ENCODE data around the gene EPAS1.

EPAS1 gene

GRCh38 chr2:46347648-46348280 is 50.6 kb downstream of the EPAS1 start:
- no peaks in the 10 kb centered on the region for H3K36me3 Mint-ChIP-seq
- no peaks in the 10 kb centered on the region for H3K9me3 Mint-ChIP-seq
- H3K27me3 Mint-ChIP-seq: peaks cover 52% of the 10 kb centered on the region
- H3K4me1 Mint-ChIP-seq: peaks cover 9% of the 10 kb centered on the region
- no peak overlapping the region for H3K27ac Mint-ChIP-seq
- H3K4me3 Mint-ChIP-seq: no peak overlapping the region
- ATAC-seq: no peak

- Mint-ChIP-seq H3K27me3 (peaks cover 38% of the 10 kb centered on the region), H3K36me3 (no peaks in the 10 kb centered on the region), H3K9me3 (no peaks in the 10 kb centered on the region)
These were observed 51.9 kb downstream of the EPAS1 start for GRCh38 chr2:46349115-46349547.

DNA sequence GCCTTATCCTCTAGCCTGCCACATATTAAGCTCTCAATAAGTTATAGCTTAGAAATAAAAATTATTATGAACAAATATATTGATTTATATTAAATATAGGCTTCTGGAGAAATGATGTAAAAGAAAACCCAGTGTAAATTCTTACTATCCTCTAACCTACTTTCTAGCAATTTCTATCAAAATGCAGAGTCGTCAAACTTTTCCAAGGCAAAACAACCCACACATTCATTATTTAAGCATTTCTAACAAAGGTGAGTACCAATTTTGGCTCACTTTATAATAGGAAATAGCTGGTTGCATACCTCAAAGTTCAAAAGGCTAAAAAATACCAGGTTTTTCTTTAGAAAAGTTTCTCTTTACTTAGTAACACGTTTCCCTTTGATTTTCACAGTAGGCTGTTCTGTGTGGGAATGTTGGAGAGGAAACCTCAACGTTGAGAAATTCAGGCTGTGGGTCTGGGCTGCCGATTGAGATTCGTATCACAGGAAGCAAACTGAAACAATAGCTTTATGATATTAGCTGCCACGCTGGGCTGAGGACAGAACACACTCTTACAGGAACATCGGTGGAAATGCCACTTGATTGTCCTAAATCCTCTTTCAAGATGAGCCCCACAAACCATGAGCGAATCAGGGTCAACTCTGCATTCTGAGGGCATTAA is 53.0 kb downstream of the EPAS1 start:
- Mint-ChIP-seq H3K27ac (no peak overlapping the region), H3K36me3 (no peaks in the 10 kb centered on the region), H3K4me1 (peaks cover 9% of the 10 kb centered on the region), H3K9me3 (no peaks in the 10 kb centered on the region), H3K4me3 (no peak overlapping the region), H3K27me3 (peaks cover 31% of the 10 kb centered on the region)
- no peak for ATAC-seq

More at GRCh38 chr2:46349115-46349547, 51.9 kb downstream of the EPAS1 start:
- peaks cover 9% of the 10 kb centered on the region for H3K4me1 Mint-ChIP-seq
- no peak overlapping the region for H3K4me3 Mint-ChIP-seq
- no peak overlapping the region for H3K27ac Mint-ChIP-seq
- no peak for ATAC-seq

- Mint-ChIP-seq H3K9me3 (no peaks in the 10 kb centered on the region), H3K4me3 (peak overlapping the region; percentile 56), H3K27ac (no peak overlapping the region), H3K36me3 (no peaks in the 10 kb centered on the region), H3K4me1 (peaks cover 9% of the 10 kb centered on the region), H3K27me3 (peaks cover 31% of the 10 kb centered on the region)
- no peak for ATAC-seq
These were observed 54.0 kb downstream of the EPAS1 start for GRCh38 chr2:46351098-46351749.

- H3K4me1 Mint-ChIP-seq: peaks cover 9% of the 10 kb centered on the region
These were observed 54.5 kb downstream of the EPAS1 start for GRCh38 chr2:46351750-46352138.

DNA sequence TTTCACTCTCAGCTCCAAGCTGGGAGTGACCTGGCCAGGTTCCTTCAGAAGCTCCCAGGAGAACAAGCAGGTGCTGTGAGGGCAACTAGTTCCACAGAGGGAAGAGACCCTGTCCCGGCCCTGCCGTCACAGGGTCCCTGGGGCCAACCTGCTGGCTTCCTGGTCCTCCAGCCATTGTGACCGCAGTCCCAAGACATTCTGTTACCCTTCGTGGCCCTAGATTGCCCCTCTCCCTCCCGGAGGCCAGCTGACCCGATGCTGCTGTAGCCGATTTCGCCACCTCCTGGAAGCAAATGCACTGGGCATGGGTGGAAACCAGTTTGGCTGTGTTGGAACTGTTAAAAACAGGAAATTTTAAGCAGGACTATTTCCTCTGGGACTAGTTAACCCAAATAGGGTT is 55.4 kb downstream of the EPAS1 start:
- ATAC-seq: no peak
- Mint-ChIP-seq H3K4me3 (no peak overlapping the region), H3K9me3 (no peaks in the 10 kb centered on the region), H3K27me3 (peaks cover 17% of the 10 kb centered on the region), H3K27ac (no peak overlapping the region), H3K36me3 (no peaks in the 10 kb centered on the region), H3K4me1 (peaks cover 9% of the 10 kb centered on the region)

More at GRCh38 chr2:46351750-46352138, 54.5 kb downstream of the EPAS1 start:
- no peak overlapping the region for H3K27ac Mint-ChIP-seq
- peak; percentile 58 for ATAC-seq
- peak overlapping the region; percentile 56 for H3K4me3 Mint-ChIP-seq
- H3K9me3 Mint-ChIP-seq: no peaks in the 10 kb centered on the region
- H3K36me3 Mint-ChIP-seq: no peaks in the 10 kb centered on the region
- H3K27me3 Mint-ChIP-seq: peaks cover 26% of the 10 kb centered on the region

DNA sequence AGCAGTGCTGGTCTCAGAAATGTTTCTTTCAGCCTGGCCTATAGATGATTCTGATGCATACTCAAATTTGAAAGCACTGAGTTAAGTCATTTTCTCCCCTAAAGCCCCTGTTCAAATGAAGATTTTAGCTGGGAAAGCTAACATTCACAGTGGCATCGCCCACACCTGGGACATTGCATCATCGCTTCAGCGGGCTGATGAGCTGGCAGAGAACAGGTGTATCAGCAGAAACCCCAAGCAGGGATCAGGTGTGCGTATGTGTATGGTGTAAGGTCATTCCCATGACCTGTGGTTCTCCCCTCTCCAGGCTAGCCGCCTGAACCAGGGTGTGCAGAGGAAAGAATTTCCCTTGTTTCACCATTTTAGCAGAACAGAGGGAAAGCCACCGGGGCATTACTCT is 56.3 kb downstream of the EPAS1 start:
- no peak for ATAC-seq
- Mint-ChIP-seq H3K4me3 (no peak overlapping the region), H3K4me1 (peaks cover 9% of the 10 kb centered on the region), H3K27ac (no peak overlapping the region), H3K9me3 (no peaks in the 10 kb centered on the region), H3K36me3 (no peaks in the 10 kb centered on the region), H3K27me3 (peaks cover 9% of the 10 kb centered on the region)

DNA sequence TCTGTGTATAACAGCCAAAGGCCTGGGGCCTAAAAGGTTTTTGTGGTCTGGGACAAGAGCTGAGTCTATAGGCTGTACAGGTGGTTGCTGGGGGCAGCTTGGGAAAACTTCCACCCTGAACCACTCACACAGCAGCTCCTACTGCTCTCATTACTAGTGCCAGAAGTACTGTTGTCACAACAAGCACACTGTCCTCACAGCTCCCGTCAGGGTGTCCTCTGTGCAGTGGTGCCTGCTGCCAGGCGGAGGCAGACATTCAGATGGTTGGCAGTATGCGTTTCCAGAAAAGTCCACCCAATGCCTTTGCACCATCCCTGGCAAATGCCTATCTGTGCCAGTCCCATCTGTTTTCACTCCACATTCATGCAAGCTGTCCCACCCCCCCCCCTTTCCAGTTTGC is 58.5 kb downstream of the EPAS1 start:
- Mint-ChIP-seq H3K4me1 (peaks cover 9% of the 10 kb centered on the region), H3K36me3 (no peaks in the 10 kb centered on the region), H3K27me3 (peaks cover 9% of the 10 kb centered on the region), H3K9me3 (no peaks in the 10 kb centered on the region), H3K4me3 (no peak overlapping the region), H3K27ac (no peak overlapping the region)
- ATAC-seq: no peak

- H3K27ac Mint-ChIP-seq: no peak overlapping the region
- no peaks in the 10 kb centered on the region for H3K9me3 Mint-ChIP-seq
- peaks cover 6% of the 10 kb centered on the region for H3K27me3 Mint-ChIP-seq
- no peak for ATAC-seq
- H3K4me1 Mint-ChIP-seq: peaks cover 3% of the 10 kb centered on the region
- no peaks in the 10 kb centered on the region for H3K36me3 Mint-ChIP-seq
- H3K4me3 Mint-ChIP-seq: no peak overlapping the region
These were observed 59.8 kb downstream of the EPAS1 start for GRCh38 chr2:46356991-46357390.

GRCh38 chr2:46358713-46359112 is 61.5 kb downstream of the EPAS1 start:
- Mint-ChIP-seq H3K27me3 (no peaks in the 10 kb centered on the region), H3K4me1 (no peaks in the 10 kb centered on the region), H3K27ac (no peak overlapping the region), H3K36me3 (no peaks in the 10 kb centered on the region), H3K9me3 (no peaks in the 10 kb centered on the region), H3K4me3 (no peak overlapping the region)
- no peak for ATAC-seq

GRCh38 chr2:46360303-46360702 is 63.1 kb downstream of the EPAS1 start:
- no peak overlapping the region for H3K4me3 Mint-ChIP-seq
- no peak overlapping the region for H3K27ac Mint-ChIP-seq
- no peaks in the 10 kb centered on the region for H3K9me3 Mint-ChIP-seq
- no peaks in the 10 kb centered on the region for H3K36me3 Mint-ChIP-seq
- H3K27me3 Mint-ChIP-seq: no peaks in the 10 kb centered on the region
- no peak for ATAC-seq
- no peaks in the 10 kb centered on the region for H3K4me1 Mint-ChIP-seq

DNA sequence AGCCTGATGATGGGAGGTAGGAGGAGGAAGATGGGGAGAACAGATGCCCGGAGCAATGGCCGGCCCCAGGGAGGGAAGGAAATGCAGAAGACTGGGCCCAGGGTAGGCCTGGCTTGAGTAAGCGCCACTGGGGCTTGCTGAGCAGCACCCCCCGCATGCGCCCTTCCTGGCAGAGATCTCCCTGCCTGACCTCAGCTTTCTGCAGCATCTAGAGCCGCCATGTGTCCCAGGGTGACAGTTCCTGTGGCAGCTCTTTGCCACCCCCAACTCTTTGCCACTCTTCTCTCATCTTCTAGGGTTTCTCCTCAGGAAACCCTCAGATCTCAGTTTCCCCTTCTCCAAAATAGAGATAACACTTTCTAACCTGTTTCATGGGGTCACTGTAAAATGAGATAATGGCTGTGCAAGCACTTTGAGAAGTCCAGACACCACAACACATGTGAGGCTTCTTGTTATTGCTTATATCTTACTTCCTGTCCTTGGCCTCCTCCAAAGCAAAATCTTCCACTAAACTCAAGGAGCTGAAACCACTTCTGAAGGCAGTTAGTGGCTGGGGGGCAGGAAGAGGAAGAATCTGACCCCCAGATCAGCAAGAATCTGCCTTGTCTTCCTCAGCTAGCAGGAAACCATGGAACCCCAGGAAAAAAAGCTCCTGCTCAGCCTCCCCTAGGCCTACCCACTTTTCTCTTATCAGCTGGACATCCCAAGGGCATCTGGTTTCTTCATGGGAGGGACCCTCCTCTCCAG is 64.9 kb downstream of the EPAS1 start:
- H3K36me3 Mint-ChIP-seq: no peaks in the 10 kb centered on the region
- no peak for ATAC-seq

GRCh38 chr2:46362667-46363012 is 65.4 kb downstream of the EPAS1 start:
- Mint-ChIP-seq H3K27ac (no peak overlapping the region), H3K36me3 (no peaks in the 10 kb centered on the region), H3K9me3 (no peaks in the 10 kb centered on the region), H3K4me3 (no peak overlapping the region), H3K27me3 (no peaks in the 10 kb centered on the region), H3K4me1 (peaks cover 2% of the 10 kb centered on the region)
- no peak for ATAC-seq

More for the DNA sequence above, 64.9 kb downstream of the EPAS1 start:
- Mint-ChIP-seq H3K27ac (no peak overlapping the region), H3K9me3 (no peaks in the 10 kb centered on the region), H3K4me1 (no peaks in the 10 kb centered on the region), H3K4me3 (no peak overlapping the region), H3K27me3 (no peaks in the 10 kb centered on the region)

DNA sequence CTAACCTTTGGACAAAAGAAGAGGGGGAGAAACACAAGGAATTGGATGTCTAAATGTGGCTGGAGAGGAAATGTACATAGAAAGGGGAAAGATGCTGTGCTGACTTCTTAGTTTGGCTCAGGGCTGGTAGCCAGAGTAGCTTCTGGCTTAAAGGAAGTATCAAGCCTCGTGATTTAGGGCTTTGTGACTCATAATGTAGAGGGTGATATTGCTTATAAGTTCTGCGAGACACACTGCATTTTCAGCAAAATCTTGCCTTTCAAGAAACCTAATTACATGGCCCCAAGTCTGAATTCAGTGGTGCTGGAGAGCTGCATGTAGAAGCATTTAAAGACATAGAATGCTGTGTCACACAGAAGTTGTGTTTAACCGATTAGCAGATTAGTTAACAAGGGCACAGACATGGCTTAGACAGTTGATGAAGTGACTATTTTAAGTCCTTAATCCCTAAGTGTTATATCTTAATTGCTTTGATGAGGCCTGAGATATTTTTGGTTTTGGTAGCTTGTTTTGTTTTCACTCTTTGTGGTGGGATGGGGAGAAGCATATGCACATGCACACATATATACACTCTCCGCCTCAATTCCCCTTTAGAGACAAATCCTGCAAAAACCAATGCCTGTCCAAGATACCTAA is 66.4 kb downstream of the EPAS1 start:
- no peak overlapping the region for H3K27ac Mint-ChIP-seq
- peaks cover 13% of the 10 kb centered on the region for H3K4me1 Mint-ChIP-seq
- no peaks in the 10 kb centered on the region for H3K9me3 Mint-ChIP-seq
- H3K27me3 Mint-ChIP-seq: no peaks in the 10 kb centered on the region
- no peaks in the 10 kb centered on the region for H3K36me3 Mint-ChIP-seq
- no peak overlapping the region for H3K4me3 Mint-ChIP-seq
- no peak for ATAC-seq
